Measurements from ENCODE around the gene CCT7.
A peak's percentile ranks its signal among the peaks of the same experiment; 100 is the strongest.

CCT7 gene

GRCh38 chr2:73212448-73213176 is 21.5 kb upstream of the CCT7 start (continued):
- peak; percentile 67 for TF ChIP-seq CTCF (tag by site-specific recombination; IDR thresholded peaks at IDR 0.05)
- TF ChIP-seq, protein P1, sequence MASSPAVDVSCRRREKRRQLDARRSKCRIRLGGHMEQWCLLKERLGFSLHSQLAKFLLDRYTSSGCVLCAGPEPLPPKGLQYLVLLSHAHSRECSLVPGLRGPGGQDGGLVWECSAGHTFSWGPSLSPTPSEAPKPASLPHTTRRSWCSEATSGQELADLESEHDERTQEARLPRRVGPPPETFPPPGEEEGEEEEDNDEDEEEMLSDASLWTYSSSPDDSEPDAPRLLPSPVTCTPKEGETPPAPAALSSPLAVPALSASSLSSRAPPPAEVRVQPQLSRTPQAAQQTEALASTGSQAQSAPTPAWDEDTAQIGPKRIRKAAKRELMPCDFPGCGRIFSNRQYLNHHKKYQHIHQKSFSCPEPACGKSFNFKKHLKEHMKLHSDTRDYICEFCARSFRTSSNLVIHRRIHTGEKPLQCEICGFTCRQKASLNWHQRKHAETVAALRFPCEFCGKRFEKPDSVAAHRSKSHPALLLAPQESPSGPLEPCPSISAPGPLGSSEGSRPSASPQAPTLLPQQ (tag by site-specific recombination; IDR thresholded peaks at IDR 0.05) = no peak
- TF ChIP-seq ZNF132 (tag by site-specific recombination; IDR thresholded peaks at IDR 0.05; ENCODE audit: borderline replicate concordance) = no peak
- TF ChIP-seq, protein P2, sequence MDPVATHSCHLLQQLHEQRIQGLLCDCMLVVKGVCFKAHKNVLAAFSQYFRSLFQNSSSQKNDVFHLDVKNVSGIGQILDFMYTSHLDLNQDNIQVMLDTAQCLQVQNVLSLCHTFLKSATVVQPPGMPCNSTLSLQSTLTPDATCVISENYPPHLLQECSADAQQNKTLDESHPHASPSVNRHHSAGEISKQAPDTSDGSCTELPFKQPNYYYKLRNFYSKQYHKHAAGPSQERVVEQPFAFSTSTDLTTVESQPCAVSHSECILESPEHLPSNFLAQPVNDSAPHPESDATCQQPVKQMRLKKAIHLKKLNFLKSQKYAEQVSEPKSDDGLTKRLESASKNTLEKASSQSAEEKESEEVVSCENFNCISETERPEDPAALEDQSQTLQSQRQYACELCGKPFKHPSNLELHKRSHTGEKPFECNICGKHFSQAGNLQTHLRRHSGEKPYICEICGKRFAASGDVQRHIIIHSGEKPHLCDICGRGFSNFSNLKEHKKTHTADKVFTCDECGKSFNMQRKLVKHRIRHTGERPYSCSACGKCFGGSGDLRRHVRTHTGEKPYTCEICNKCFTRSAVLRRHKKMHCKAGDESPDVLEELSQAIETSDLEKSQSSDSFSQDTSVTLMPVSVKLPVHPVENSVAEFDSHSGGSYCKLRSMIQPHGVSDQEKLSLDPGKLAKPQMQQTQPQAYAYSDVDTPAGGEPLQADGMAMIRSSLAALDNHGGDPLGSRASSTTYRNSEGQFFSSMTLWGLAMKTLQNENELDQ (tag by site-specific recombination; IDR thresholded peaks at IDR 0.05; ENCODE audit: low read depth) = no peak
- TF ChIP-seq ZNF768 (tag by site-specific recombination; IDR thresholded peaks at IDR 0.05) = no peak
- TF ChIP-seq ZSCAN16 (tag by site-specific recombination; IDR thresholded peaks at IDR 0.05) = no peak
- peak; percentile 55 for TF ChIP-seq ZNF654 (tag by site-specific recombination; IDR thresholded peaks at IDR 0.05; ENCODE audit: low read depth)
- TF ChIP-seq PRDM10 (tag by site-specific recombination; IDR thresholded peaks at IDR 0.05) = peak; percentile 28
- 0 out of 2 replicates have a peak, but pooled peaks have one; percentile 55 for TF ChIP-seq ZNF121 (tag by site-specific recombination; IDR thresholded peaks at IDR 0.05)
- TF ChIP-seq, protein P3, sequence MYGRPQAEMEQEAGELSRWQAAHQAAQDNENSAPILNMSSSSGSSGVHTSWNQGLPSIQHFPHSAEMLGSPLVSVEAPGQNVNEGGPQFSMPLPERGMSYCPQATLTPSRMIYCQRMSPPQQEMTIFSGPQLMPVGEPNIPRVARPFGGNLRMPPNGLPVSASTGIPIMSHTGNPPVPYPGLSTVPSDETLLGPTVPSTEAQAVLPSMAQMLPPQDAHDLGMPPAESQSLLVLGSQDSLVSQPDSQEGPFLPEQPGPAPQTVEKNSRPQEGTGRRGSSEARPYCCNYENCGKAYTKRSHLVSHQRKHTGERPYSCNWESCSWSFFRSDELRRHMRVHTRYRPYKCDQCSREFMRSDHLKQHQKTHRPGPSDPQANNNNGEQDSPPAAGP (tag by site-specific recombination; IDR thresholded peaks at IDR 0.05) = no peak
- no peak for TF ChIP-seq SP3 (tag by site-specific recombination; IDR thresholded peaks at IDR 0.05)
- no peak for TF ChIP-seq ZNF585B (tag by site-specific recombination; IDR thresholded peaks at IDR 0.05)
- no peak for TF ChIP-seq ZNF394 (tag by site-specific recombination; IDR thresholded peaks at IDR 0.05; ENCODE audit: borderline replicate concordance)
- TF ChIP-seq ZNF555 (tag by site-specific recombination; conservative IDR thresholded peaks at IDR 0.05) = no peak
- no peak for TF ChIP-seq ZNF416 (tag by site-specific recombination; IDR thresholded peaks at IDR 0.05)
- no peak for TF ChIP-seq ZNF423 (tag by site-specific recombination; IDR thresholded peaks at IDR 0.05)
- no peak for TF ChIP-seq ZNF645 (tag by site-specific recombination; IDR thresholded peaks at IDR 0.05)
- TF ChIP-seq, protein P4, sequence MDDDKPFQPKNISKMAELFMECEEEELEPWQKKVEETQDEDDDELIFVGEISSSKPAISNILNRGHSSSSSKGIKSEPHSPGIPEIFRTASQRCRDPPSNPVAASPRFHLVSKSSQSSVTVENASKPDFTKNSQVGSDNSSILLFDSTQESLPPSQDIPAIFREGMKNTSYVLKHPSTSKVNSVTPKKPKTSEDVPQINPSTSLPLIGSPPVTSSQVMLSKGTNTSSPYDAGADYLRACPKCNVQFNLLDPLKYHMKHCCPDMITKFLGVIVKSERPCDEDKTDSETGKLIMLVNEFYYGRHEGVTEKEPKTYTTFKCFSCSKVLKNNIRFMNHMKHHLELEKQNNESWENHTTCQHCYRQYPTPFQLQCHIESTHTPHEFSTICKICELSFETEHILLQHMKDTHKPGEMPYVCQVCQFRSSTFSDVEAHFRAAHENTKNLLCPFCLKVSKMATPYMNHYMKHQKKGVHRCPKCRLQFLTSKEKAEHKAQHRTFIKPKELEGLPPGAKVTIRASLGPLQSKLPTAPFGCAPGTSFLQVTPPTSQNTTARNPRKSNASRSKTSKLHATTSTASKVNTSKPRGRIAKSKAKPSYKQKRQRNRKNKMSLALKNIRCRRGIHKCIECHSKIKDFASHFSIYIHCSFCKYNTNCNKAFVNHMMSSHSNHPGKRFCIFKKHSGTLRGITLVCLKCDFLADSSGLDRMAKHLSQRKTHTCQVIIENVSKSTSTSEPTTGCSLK (tag by site-specific recombination; IDR thresholded peaks at IDR 0.05) = no peak
- TF ChIP-seq ELK4 (IDR thresholded peaks at IDR 0.05; ENCODE audit: borderline replicate concordance, low read depth, low read length) = no peak
- TF ChIP-seq, protein P5, sequence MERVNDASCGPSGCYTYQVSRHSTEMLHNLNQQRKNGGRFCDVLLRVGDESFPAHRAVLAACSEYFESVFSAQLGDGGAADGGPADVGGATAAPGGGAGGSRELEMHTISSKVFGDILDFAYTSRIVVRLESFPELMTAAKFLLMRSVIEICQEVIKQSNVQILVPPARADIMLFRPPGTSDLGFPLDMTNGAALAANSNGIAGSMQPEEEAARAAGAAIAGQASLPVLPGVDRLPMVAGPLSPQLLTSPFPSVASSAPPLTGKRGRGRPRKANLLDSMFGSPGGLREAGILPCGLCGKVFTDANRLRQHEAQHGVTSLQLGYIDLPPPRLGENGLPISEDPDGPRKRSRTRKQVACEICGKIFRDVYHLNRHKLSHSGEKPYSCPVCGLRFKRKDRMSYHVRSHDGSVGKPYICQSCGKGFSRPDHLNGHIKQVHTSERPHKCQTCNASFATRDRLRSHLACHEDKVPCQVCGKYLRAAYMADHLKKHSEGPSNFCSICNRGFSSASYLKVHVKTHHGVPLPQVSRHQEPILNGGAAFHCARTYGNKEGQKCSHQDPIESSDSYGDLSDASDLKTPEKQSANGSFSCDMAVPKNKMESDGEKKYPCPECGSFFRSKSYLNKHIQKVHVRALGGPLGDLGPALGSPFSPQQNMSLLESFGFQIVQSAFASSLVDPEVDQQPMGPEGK (tag by site-specific recombination; IDR thresholded peaks at IDR 0.05) = peak; percentile 42

All from HEK293 (cell line).